Measurements from ENCODE around the gene LRRC40.

DNA sequence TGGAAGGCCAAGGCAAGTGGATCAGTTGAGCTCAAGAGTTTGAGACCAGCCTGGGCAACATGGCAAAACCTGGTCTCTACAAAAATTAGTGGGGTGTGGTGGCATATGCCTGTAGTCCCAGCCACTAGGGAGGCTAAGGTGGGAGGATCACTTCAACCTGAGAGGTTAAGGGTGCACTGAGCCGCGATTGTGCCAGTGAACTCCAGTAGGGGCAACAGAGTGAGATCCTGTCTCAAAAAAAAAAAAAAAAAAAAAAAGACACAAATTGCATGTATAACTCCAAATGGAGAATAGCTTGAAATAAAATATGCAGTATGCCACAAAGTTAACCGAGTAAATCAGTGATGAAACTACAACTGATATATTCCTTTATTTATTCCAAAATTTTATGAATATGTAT, 51.6 kb downstream of the LRRC40 start:
- TF ChIP-seq, protein P1, sequence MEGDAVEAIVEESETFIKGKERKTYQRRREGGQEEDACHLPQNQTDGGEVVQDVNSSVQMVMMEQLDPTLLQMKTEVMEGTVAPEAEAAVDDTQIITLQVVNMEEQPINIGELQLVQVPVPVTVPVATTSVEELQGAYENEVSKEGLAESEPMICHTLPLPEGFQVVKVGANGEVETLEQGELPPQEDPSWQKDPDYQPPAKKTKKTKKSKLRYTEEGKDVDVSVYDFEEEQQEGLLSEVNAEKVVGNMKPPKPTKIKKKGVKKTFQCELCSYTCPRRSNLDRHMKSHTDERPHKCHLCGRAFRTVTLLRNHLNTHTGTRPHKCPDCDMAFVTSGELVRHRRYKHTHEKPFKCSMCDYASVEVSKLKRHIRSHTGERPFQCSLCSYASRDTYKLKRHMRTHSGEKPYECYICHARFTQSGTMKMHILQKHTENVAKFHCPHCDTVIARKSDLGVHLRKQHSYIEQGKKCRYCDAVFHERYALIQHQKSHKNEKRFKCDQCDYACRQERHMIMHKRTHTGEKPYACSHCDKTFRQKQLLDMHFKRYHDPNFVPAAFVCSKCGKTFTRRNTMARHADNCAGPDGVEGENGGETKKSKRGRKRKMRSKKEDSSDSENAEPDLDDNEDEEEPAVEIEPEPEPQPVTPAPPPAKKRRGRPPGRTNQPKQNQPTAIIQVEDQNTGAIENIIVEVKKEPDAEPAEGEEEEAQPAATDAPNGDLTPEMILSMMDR (conservative IDR thresholded peaks at IDR 0.05): no peak
- no peak for TF ChIP-seq ZFX (IDR thresholded peaks at IDR 0.05)
